MM.1S (cell line): ENCODE measurements around the gene ZFAND6.
"Not testable (repeated sequence)": the region's sequence is repeated elsewhere in the genome, so short reads cannot be mapped to it uniquely, and the experiment has no call there.

Source experiments
- DNase-seq: peaks from one replicate; pipeline ENCODE4 v3.0.0-alpha.2; 2015
- H2AFZ ChIP-seq: fragments of 300-600 bp; sonication (generic); 2 replicates; pipeline ENCODE4 v1.6.0; 2016; ENCODE audit warnings: antibody characterized with exemption, low read length
- H3F3A ChIP-seq: fragments of 300-600 bp; sonication (generic); 2 replicates; pipeline ENCODE4 v1.6.1; 2016; ENCODE audit warnings: mild to moderate bottlenecking, antibody characterized with exemption, low read length, moderate library complexity, mixed read lengths; ENCODE audit not compliant: insufficient read depth
- H3K27ac ChIP-seq: fragments of 300-600 bp; sonication (generic); 2 replicates; pipeline ENCODE4 v1.5.1; 2016; ENCODE audit warnings: mild to moderate bottlenecking, low read length
- H3K27me3 ChIP-seq: fragments of 300-600 bp; sonication (generic); replicated peaks from 2 replicates; pipeline ENCODE4 v1.6.0; 2016; ENCODE audit warnings: low read length; ENCODE audit not compliant: insufficient read depth
- H3K36me3 ChIP-seq: fragments of 300-600 bp; sonication (generic); replicated peaks from 2 replicates; pipeline ENCODE4 v1.6.1; 2016; ENCODE audit warnings: mild to moderate bottlenecking, low read length, mixed read lengths; ENCODE audit not compliant: insufficient read depth
- H3K4me1 ChIP-seq: fragments of 300-600 bp; sonication (generic); 2 replicates; pipeline ENCODE4 v1.6.1; 2016; ENCODE audit warnings: low read length, mixed read lengths
- H3K4me2 ChIP-seq: fragments of 300-600 bp; sonication (generic); 2 replicates; pipeline ENCODE4 v1.6.0; 2016; ENCODE audit warnings: low read depth, low read length
- H3K4me3 ChIP-seq: fragments of 300-600 bp; sonication (generic); 2 replicates; pipeline ENCODE4 v1.5.1; 2016; ENCODE audit warnings: low read length, mixed read lengths
- H3K79me2 ChIP-seq: fragments of 300-600 bp; sonication (generic); 2 replicates; pipeline ENCODE4 v1.6.1; 2016; ENCODE audit warnings: mixed run types, low read length, mixed read lengths
- H3K9ac ChIP-seq: fragments of 300-600 bp; sonication (generic); 2 replicates; pipeline ENCODE4 v1.6.1; 2016; ENCODE audit warnings: low read length, mixed read lengths
- H3K9me2 ChIP-seq: fragments of 300-600 bp; sonication (generic); replicated peaks from 2 replicates; pipeline ENCODE4 v1.6.1; 2016; ENCODE audit warnings: mild to moderate bottlenecking, low read length, mixed read lengths; ENCODE audit not compliant: insufficient read depth
- H3K9me3 ChIP-seq: fragments of 300-600 bp; sonication (generic); replicated peaks from 2 replicates; pipeline ENCODE4 v1.6.1; 2016; ENCODE audit warnings: mild to moderate bottlenecking, low read length, mixed read lengths; ENCODE audit not compliant: insufficient read depth
- H4K20me1 ChIP-seq: fragments of 300-600 bp; sonication (generic); 2 replicates; pipeline ENCODE4 v1.6.1; 2016; ENCODE audit warnings: mild to moderate bottlenecking, low read length, moderate library complexity, mixed read lengths; ENCODE audit not compliant: insufficient read depth
- CTCF ChIP-seq: fragments of 300-600 bp; sonication (generic); IDR thresholded peaks from 2 replicates; pipeline ENCODE4 v1.5.1; 2016; ENCODE audit warnings: antibody characterized with exemption, low read length, mixed read lengths
- EZH2 ChIP-seq: fragments of 300-600 bp; sonication (generic); optimal IDR thresholded peaks from 2 replicates; pipeline ENCODE3; 2017; ENCODE audit warnings: low read depth, mild to moderate bottlenecking, antibody characterized with exemption, low read length, mixed read lengths
- EZH2phosphoT487 ChIP-seq: fragments of 300-600 bp; sonication (generic); IDR thresholded peaks from 2 replicates; pipeline ENCODE4 v1.6.1; 2018; ENCODE audit warnings: antibody characterized with exemption, low read length

The ZFAND6 gene

GRCh38 chr15:80019168-80019745 is 40.2 kb upstream of the ZFAND6 start:
- Histone ChIP-seq H3K79me2 (no peaks in the 10 kb centered on the region), H2AFZ (no peak overlapping the region), H4K20me1 (no peaks in the 10 kb centered on the region), H3K4me2 (no peak overlapping the region), H3K9me3 (no peaks in the 10 kb centered on the region), H3F3A (peaks cover 7% of the 10 kb centered on the region; the same call in 1 of the 2 replicates), H3K9ac (no peak overlapping the region), H3K27ac (no peak overlapping the region), H3K4me1 (peaks cover 11% of the 10 kb centered on the region), H3K27me3 (no peaks in the 10 kb centered on the region), H3K36me3 (no peaks in the 10 kb centered on the region), H3K4me3 (no peak overlapping the region), H3K9me2 (no peaks in the 10 kb centered on the region)
- DNase-seq = no peak
- no peak for TF ChIP-seq EZH2
- TF ChIP-seq CTCF = no peak
- no peak for TF ChIP-seq EZH2phosphoT487

GRCh38 chr15:80020149-80020548 is 39.3 kb upstream of the ZFAND6 start:
- H3K27me3 ChIP-seq, H2AFZ ChIP-seq, H3K9me2 ChIP-seq, H3K36me3 ChIP-seq, H4K20me1 ChIP-seq, H3K4me3 ChIP-seq, H3K4me2 ChIP-seq, H3K9me3 ChIP-seq, H3F3A ChIP-seq, DNase-seq, H3K79me2 ChIP-seq, H3K9ac ChIP-seq, H3K27ac ChIP-seq: not testable (repeated sequence)
- peaks cover 11% of the 10 kb centered on the region for H3K4me1 ChIP-seq

DNA sequence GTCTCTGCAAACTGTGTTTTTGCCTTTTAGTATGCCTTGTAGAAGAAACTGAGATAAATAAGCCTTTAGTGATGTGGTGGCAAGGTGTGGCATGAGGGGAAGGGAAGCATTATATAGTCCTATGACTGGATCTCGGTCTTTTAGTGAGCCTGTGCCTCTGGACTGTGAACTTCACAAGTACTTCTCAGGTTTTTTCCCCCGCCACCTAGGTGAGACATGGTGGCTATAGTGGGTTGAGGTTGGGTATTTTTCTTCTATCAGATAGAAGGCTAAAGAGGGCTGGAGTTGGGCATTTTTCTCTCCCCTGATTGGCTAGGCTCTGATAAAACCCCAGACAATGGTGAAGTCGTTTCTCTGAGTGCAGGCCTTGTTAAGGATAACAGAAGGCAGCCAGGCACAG is 38.7 kb upstream of the ZFAND6 start:
- H3K4me3 ChIP-seq = no peak overlapping the region
- no peaks in the 10 kb centered on the region for H3K79me2 ChIP-seq
- H3K27ac ChIP-seq = no peak overlapping the region
- no peak overlapping the region for H3K4me2 ChIP-seq
- no peak for DNase-seq
- H2AFZ ChIP-seq = no peak overlapping the region
- no peaks in the 10 kb centered on the region for H3K9me3 ChIP-seq
- H3K4me1 ChIP-seq = peaks cover 11% of the 10 kb centered on the region
- peaks cover 7% of the 10 kb centered on the region; the same call in 1 of the 2 replicates for H3F3A ChIP-seq
- no peak for TF ChIP-seq EZH2phosphoT487
- no peak for TF ChIP-seq CTCF
- no peak for TF ChIP-seq EZH2
- H3K9ac ChIP-seq = no peak overlapping the region
- H4K20me1 ChIP-seq = no peaks in the 10 kb centered on the region
- no peaks in the 10 kb centered on the region for H3K36me3 ChIP-seq
- no peaks in the 10 kb centered on the region for H3K27me3 ChIP-seq
- H3K9me2 ChIP-seq = no peaks in the 10 kb centered on the region

DNA sequence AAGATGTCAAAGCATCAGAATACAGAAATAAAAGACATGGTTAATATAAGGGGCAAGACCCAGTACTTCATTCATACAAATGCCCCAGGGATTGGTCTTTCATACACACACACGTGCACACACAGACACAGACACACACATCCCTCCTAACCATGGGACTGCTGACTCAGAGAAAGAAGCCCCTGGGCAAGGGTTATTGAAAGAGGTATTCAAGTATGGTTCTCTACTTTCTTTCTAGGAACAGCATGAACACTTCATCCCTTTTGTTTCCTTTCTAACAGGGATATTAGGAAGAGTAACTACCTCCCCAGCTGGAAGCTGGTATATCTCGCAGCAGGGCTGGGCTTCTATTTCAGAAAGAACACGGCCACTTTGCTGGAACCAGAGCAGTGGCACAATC is 33.2 kb upstream of the ZFAND6 start:
- H3K4me3 ChIP-seq = no peak overlapping the region
- H2AFZ ChIP-seq = peak overlapping the region; percentile 23; the same call in 1 of the 2 replicates
- H3K27me3 ChIP-seq = no peaks in the 10 kb centered on the region
- H3K36me3 ChIP-seq = no peaks in the 10 kb centered on the region
- H3F3A ChIP-seq = no peaks in the 10 kb centered on the region; the same call in 1 of the 2 replicates
- H3K9ac ChIP-seq = no peak overlapping the region
- H3K9me2 ChIP-seq = no peaks in the 10 kb centered on the region
- H4K20me1 ChIP-seq = no peaks in the 10 kb centered on the region
- peaks cover 18% of the 10 kb centered on the region for H3K4me1 ChIP-seq
- no peak for DNase-seq
- H3K79me2 ChIP-seq = no peaks in the 10 kb centered on the region
- TF ChIP-seq EZH2phosphoT487 = no peak
- TF ChIP-seq CTCF = no peak
- no peak for TF ChIP-seq EZH2
- H3K27ac ChIP-seq = peak overlapping the region; percentile 8; the same call in 1 of the 2 replicates
- no peaks in the 10 kb centered on the region for H3K9me3 ChIP-seq
- H3K4me2 ChIP-seq = peak overlapping the region; percentile 18; the same call in 1 of the 2 replicates
